Measurements from ENCODE around the gene TC2N. TPM values are rescaled to one million over a fixed set of nuclear protein-coding genes. Genes with fewer than 3 reads are reported as not detected.

The TC2N gene
- total RNA-seq, 1 experiment from 2014 or later, result 82.7 TPM

DNA sequence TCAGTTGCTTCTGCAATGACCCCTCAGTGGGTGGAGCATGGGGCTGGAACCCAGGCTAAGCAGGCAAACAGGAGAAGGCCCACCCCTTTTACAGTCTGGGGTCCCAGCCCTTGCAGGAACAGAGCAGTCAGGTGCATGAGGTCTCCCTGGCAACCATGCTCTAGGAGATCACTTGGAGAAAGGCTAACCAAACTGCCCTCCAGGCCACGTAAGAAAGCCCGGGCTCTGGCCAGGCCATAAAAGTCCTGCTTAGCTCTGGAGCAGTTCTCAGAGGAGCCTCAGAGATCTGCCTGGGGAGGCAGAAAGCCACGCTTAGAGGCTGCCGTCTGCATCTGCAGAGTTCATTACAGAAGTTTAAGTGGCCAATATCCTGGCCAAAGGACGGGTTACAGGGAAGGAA, 15.0 kb upstream of the TC2N start:
- H3K27ac Mint-ChIP-seq (ENCODE audit: unreplicated experiment), result no peak overlapping the region
- intact Hi-C loops (cut with micrococcal nuclease; ENCODE audit: unreplicated experiment), result no loop called here
- H3K9me3 Mint-ChIP-seq (ENCODE audit: low read depth, unreplicated experiment), result no peaks in the 10 kb centered on the region
- no peaks in the 10 kb centered on the region for H3K36me3 Mint-ChIP-seq (ENCODE audit: insufficient read depth, unreplicated experiment)
- no peak for DNase-seq
- TF ChIP-seq, protein P1, sequence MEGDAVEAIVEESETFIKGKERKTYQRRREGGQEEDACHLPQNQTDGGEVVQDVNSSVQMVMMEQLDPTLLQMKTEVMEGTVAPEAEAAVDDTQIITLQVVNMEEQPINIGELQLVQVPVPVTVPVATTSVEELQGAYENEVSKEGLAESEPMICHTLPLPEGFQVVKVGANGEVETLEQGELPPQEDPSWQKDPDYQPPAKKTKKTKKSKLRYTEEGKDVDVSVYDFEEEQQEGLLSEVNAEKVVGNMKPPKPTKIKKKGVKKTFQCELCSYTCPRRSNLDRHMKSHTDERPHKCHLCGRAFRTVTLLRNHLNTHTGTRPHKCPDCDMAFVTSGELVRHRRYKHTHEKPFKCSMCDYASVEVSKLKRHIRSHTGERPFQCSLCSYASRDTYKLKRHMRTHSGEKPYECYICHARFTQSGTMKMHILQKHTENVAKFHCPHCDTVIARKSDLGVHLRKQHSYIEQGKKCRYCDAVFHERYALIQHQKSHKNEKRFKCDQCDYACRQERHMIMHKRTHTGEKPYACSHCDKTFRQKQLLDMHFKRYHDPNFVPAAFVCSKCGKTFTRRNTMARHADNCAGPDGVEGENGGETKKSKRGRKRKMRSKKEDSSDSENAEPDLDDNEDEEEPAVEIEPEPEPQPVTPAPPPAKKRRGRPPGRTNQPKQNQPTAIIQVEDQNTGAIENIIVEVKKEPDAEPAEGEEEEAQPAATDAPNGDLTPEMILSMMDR (IDR thresholded peaks at IDR 0.05; ENCODE audit: unreplicated experiment), result no peak
- BruUV-seq (replicated peaks), result no TSS peak
- no peak overlapping the region for H3K4me3 Mint-ChIP-seq (ENCODE audit: low read depth, unreplicated experiment)
- H3K27me3 Mint-ChIP-seq (ENCODE audit: unreplicated experiment), result no peaks in the 10 kb centered on the region
- H3K4me1 Mint-ChIP-seq (ENCODE audit: low read depth, unreplicated experiment), result peaks cover 32% of the 10 kb centered on the region
- CTCF ChIA-PET, result no interaction called here

- Mint-ChIP-seq H3K4me3 (ENCODE audit: low read depth, unreplicated experiment) (no peak overlapping the region), H3K36me3 (ENCODE audit: insufficient read depth, unreplicated experiment) (no peaks in the 10 kb centered on the region), H3K9me3 (ENCODE audit: low read depth, unreplicated experiment) (no peaks in the 10 kb centered on the region), H3K4me1 (ENCODE audit: low read depth, unreplicated experiment) (peaks cover 45% of the 10 kb centered on the region), H3K27me3 (ENCODE audit: unreplicated experiment) (no peaks in the 10 kb centered on the region), H3K27ac (ENCODE audit: unreplicated experiment) (no peak overlapping the region)
- BruUV-seq (replicated peaks), result no TSS peak
- TF ChIP-seq, protein P1 (IDR thresholded peaks at IDR 0.05; ENCODE audit: unreplicated experiment), result no peak
- CTCF ChIA-PET, result interaction anchor here (0.6 kb wide), 1 partner anchor 92 kb away, joined by 5 read pairs; no protein-coding TSS in a partner anchor
- DNase-seq, result no peak
- intact Hi-C loops (cut with micrococcal nuclease; ENCODE audit: unreplicated experiment), result no loop called here
Measured at GRCh38 chr14:91879196-91879595, 11.9 kb upstream of the TC2N start.

DNA sequence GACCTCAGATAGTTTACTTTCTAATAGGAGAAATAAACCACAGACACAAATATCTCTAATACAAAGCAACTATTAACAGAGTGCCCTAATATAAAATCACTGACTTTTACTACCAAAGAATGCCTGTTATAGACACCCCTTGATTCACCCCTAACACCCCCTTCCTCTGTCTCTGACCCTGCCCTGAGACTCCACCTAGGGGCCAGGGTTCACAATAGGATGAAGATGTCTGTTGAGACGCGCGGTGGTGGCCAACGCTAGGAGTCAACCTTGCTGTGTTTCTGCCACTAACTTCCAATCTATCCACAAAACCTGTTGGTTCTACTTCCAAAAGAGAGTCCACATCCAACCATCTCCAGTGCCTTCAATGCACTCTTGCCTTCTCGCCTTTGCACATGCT, 10.9 kb upstream of the TC2N start:
- CTCF ChIA-PET, result no interaction called here
- H3K4me1 Mint-ChIP-seq (ENCODE audit: low read depth, unreplicated experiment), result peaks cover 54% of the 10 kb centered on the region
- H3K4me3 Mint-ChIP-seq (ENCODE audit: low read depth, unreplicated experiment), result no peak overlapping the region
- BruUV-seq (replicated peaks), result no TSS peak
- H3K36me3 Mint-ChIP-seq (ENCODE audit: insufficient read depth, unreplicated experiment), result no peaks in the 10 kb centered on the region
- H3K9me3 Mint-ChIP-seq (ENCODE audit: low read depth, unreplicated experiment), result no peaks in the 10 kb centered on the region
- TF ChIP-seq, protein P1 (IDR thresholded peaks at IDR 0.05; ENCODE audit: unreplicated experiment), result no peak
- H3K27me3 Mint-ChIP-seq (ENCODE audit: unreplicated experiment), result no peaks in the 10 kb centered on the region
- intact Hi-C loops (cut with micrococcal nuclease; ENCODE audit: unreplicated experiment), result no loop called here
- no peak overlapping the region for H3K27ac Mint-ChIP-seq (ENCODE audit: unreplicated experiment)
- DNase-seq, result no peak

GRCh38 chr14:91877376-91877915, 10.1 kb upstream of the TC2N start:
- H3K27me3 Mint-ChIP-seq (ENCODE audit: unreplicated experiment), result no peaks in the 10 kb centered on the region
- intact Hi-C loops (cut with micrococcal nuclease; ENCODE audit: unreplicated experiment), result no loop called here
- no peak overlapping the region for H3K27ac Mint-ChIP-seq (ENCODE audit: unreplicated experiment)
- CTCF ChIA-PET, result no interaction called here
- BruUV-seq (replicated peaks), result no TSS peak
- DNase-seq, result no peak
- no peak overlapping the region for H3K4me3 Mint-ChIP-seq (ENCODE audit: low read depth, unreplicated experiment)
- TF ChIP-seq, protein P1 (IDR thresholded peaks at IDR 0.05; ENCODE audit: unreplicated experiment), result no peak
- no peaks in the 10 kb centered on the region for H3K9me3 Mint-ChIP-seq (ENCODE audit: low read depth, unreplicated experiment)
- H3K36me3 Mint-ChIP-seq (ENCODE audit: insufficient read depth, unreplicated experiment), result peaks cover 6% of the 10 kb centered on the region
- peaks cover 63% of the 10 kb centered on the region for H3K4me1 Mint-ChIP-seq (ENCODE audit: low read depth, unreplicated experiment)

Measured in Calu3 (cell line).